Endothelial cell of umbilical vein (primary cell): ENCODE data around the gene THSD4.

ENCODE experiments used
- CTCF ChIP-seq, 2 donors: IDR thresholded peaks; 1 replicate in 1 of 2; 2 replicates in 1 of 2; pipeline ENCODE4 v1.5.1; 2011; ENCODE audit warnings: low read length in 2 of 2, mild to moderate bottlenecking in 2 of 2, moderate library complexity in 2 of 2, control low read depth in 1 of 2, inconsistent platforms in 1 of 2, low read depth in 1 of 2; ENCODE audit not compliant: insufficient read depth in 1 of 2; ENCODE audit errors: extremely low read depth in 1 of 2
- GATA2 ChIP-seq: IDR thresholded peaks from 2 replicates; pipeline ENCODE4 v1.7.0; 2011; ENCODE audit warnings: low read depth, mild to moderate bottlenecking, moderate library complexity, mixed read lengths, low read length; ENCODE audit not compliant: insufficient read length, insufficient read depth
- POLR2A ChIP-seq: IDR thresholded peaks from 2 replicates; pipeline ENCODE4 v1.6.1; 2012; ENCODE audit warnings: low read depth, mild to moderate bottlenecking, control low read depth, low read length
- POLR2AphosphoS5 ChIP-seq: IDR thresholded peaks from 2 replicates; pipeline ENCODE4 v1.6.1; 2012; ENCODE audit warnings: low read depth, mild to moderate bottlenecking, control low read depth, low read length, moderate library complexity; ENCODE audit not compliant: insufficient read depth
- TF ChIP-seq, protein P1 (sequence below): IDR thresholded peaks from 2 replicates; pipeline ENCODE4 v1.6.1; 2011; ENCODE audit not compliant: insufficient read depth, insufficient read length

- TF ChIP-seq, protein P1, sequence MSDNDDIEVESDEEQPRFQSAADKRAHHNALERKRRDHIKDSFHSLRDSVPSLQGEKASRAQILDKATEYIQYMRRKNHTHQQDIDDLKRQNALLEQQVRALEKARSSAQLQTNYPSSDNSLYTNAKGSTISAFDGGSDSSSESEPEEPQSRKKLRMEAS, result no peak
- TF ChIP-seq POLR2AphosphoS5, result no peak
- no peak for TF ChIP-seq CTCF (IDR thresholded peaks at IDR 0.05; ENCODE audit: extremely low read depth in 1 of 2, insufficient read depth in 1 of 2, low read depth in 1 of 2, low read length in 2 of 2)
- TF ChIP-seq GATA2, result no peak
- no peak for TF ChIP-seq POLR2A
These were observed 614.0 kb downstream of the THSD4 start for GRCh38 chr15:71729319-71729718.
